ENCODE measurements around the gene ANKRD30B. TPM values are rescaled to one million over a fixed set of nuclear protein-coding genes. Genes with fewer than 3 reads are reported as not detected.

The ANKRD30B gene
- total and polyA plus RNA-seq, 2 donors from 2014 or later: not detected

DNA sequence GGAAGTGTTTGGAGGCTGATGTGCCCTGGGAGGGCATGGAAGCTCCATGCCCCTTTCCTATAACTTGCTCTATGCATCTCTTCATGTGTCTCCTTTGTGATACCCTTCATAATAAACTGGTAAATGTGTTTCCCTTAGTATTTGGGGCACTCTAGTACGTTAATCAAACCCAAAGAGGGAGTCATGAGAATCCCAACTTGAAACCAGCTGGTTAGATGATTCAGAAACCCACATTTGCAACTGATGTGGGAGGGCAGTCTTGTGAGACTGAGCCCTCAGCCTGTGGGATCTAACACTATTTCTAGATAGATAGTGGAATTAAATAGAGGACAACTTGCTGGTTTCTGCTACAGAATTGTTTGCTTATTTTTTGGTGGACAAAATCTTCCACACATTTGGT, 20.3 kb downstream of the ANKRD30B start:
- H3K9me3 ChIP-seq (ENCODE audit: control insufficient read depth in 2 of 3, insufficient read depth in 1 of 3, low read length in 3 of 3): no peaks in the 10 kb centered on the region
- no peaks in the 10 kb centered on the region for H3K4me1 ChIP-seq (ENCODE audit: control insufficient read depth in 2 of 3, insufficient read depth in 2 of 3, low read depth in 1 of 3, low read length in 3 of 3)
- no peak overlapping the region for H3K4me3 ChIP-seq (ENCODE audit: low read length in 3 of 3)
- H3K27ac ChIP-seq (ENCODE audit: low read depth in 2 of 2, low read length in 2 of 2): no peak overlapping the region
- H3K9ac ChIP-seq (ENCODE audit: low read length in 3 of 3): no peak overlapping the region
- H3K27me3 ChIP-seq (ENCODE audit: control insufficient read depth, insufficient read depth, low read length): no peaks in the 10 kb centered on the region
- intact Hi-C loops (cut with DNase I): no loop called here
- TF ChIP-seq, protein P1, sequence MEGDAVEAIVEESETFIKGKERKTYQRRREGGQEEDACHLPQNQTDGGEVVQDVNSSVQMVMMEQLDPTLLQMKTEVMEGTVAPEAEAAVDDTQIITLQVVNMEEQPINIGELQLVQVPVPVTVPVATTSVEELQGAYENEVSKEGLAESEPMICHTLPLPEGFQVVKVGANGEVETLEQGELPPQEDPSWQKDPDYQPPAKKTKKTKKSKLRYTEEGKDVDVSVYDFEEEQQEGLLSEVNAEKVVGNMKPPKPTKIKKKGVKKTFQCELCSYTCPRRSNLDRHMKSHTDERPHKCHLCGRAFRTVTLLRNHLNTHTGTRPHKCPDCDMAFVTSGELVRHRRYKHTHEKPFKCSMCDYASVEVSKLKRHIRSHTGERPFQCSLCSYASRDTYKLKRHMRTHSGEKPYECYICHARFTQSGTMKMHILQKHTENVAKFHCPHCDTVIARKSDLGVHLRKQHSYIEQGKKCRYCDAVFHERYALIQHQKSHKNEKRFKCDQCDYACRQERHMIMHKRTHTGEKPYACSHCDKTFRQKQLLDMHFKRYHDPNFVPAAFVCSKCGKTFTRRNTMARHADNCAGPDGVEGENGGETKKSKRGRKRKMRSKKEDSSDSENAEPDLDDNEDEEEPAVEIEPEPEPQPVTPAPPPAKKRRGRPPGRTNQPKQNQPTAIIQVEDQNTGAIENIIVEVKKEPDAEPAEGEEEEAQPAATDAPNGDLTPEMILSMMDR (IDR thresholded peaks at IDR 0.05; ENCODE audit: borderline replicate concordance, extremely low read depth, insufficient read depth): no peak
- DNase-seq (no peak), FAIRE-seq (no peak)
- H3K36me3 ChIP-seq (ENCODE audit: control insufficient read depth in 2 of 3, insufficient read depth in 3 of 3, low read length in 3 of 3): no peaks in the 10 kb centered on the region

DNA sequence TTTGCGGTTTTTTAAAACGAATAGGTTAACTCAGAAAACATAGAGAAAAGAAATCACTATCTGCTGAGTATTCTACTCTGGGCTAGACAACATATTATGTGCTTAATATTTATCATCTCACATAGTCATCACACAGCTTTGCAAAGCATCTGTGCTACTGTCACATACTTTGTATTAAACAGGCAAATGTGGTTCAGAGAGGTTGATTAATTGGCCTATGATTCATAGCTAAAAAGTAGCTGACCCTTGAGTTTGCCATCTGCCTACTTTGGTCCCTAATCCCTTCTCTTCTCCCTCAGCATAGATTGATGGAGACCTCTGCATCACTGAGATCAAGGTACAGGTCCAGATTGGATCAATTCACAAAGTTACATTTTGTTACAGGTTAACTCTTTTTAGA, 21.4 kb downstream of the ANKRD30B start:
- H3K9me3 ChIP-seq (ENCODE audit: control insufficient read depth in 2 of 3, insufficient read depth in 1 of 3, low read length in 3 of 3): no peaks in the 10 kb centered on the region
- DNase-seq (no peak), FAIRE-seq (no peak)
- TF ChIP-seq, protein P1 (IDR thresholded peaks at IDR 0.05; ENCODE audit: borderline replicate concordance, extremely low read depth, insufficient read depth): no peak
- no peaks in the 10 kb centered on the region for H3K4me1 ChIP-seq (ENCODE audit: control insufficient read depth in 2 of 3, insufficient read depth in 2 of 3, low read depth in 1 of 3, low read length in 3 of 3)
- H3K4me3 ChIP-seq (ENCODE audit: low read length in 3 of 3): no peak overlapping the region
- no peaks in the 10 kb centered on the region for H3K36me3 ChIP-seq (ENCODE audit: control insufficient read depth in 2 of 3, insufficient read depth in 3 of 3, low read length in 3 of 3)
- intact Hi-C loops (cut with DNase I): no loop called here
- H3K9ac ChIP-seq (ENCODE audit: low read length in 3 of 3): no peak overlapping the region
- no peaks in the 10 kb centered on the region for H3K27me3 ChIP-seq (ENCODE audit: control insufficient read depth, insufficient read depth, low read length)
- no peak overlapping the region for H3K27ac ChIP-seq (ENCODE audit: low read depth in 2 of 2, low read length in 2 of 2)

DNA sequence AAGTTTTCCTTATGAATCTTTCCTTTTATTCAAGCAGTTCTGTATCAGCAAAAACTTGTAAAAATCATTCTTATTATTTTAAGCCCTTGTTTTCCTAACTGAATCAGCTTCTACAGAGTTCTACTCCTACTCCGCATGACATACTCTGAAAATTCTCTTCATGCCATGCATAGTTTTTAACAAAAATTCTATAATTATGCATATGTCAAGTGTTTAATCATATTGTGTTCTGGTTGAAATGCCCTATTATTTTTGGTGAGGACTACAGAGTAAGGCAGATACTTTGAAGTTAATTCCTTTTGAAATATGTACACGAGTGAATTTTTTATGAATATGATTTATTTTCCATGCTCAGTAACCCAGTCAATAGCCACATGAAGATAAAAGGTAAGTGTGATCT, 28.8 kb downstream of the ANKRD30B start:
- DNase-seq (no peak), FAIRE-seq (no peak)
- Histone ChIP-seq H3K36me3 (ENCODE audit: control insufficient read depth in 2 of 3, insufficient read depth in 3 of 3, low read length in 3 of 3) (no peaks in the 10 kb centered on the region), H3K9ac (ENCODE audit: low read length in 3 of 3) (no peak overlapping the region), H3K27me3 (ENCODE audit: control insufficient read depth, insufficient read depth, low read length) (no peaks in the 10 kb centered on the region), H3K9me3 (ENCODE audit: control insufficient read depth in 2 of 3, insufficient read depth in 1 of 3, low read length in 3 of 3) (no peaks in the 10 kb centered on the region), H3K4me3 (ENCODE audit: low read length in 3 of 3) (no peak overlapping the region), H3K27ac (ENCODE audit: low read depth in 2 of 2, low read length in 2 of 2) (no peak overlapping the region), H3K4me1 (ENCODE audit: control insufficient read depth in 2 of 3, insufficient read depth in 2 of 3, low read depth in 1 of 3, low read length in 3 of 3) (no peaks in the 10 kb centered on the region)
- TF ChIP-seq, protein P1 (IDR thresholded peaks at IDR 0.05; ENCODE audit: borderline replicate concordance, extremely low read depth, insufficient read depth): no peak
- intact Hi-C loops (cut with DNase I): no loop called here

DNA sequence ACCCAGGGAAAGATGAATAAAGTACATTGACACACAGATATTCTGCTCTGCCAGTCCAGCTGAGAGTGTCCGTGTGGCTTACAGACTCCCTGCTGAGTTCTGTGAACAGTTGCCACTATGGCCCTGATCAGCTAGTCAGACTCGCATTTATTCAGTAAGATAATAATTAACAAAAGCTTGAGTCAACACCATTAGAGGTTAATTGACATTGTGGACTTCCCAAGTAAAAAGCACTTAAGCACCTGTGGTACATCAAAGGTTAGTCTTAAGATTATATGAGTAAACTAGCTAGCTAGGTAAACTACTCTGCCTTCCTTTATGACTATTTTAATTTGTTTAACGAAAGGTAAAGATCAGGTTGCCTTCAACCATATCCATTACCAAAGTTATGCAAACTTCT, 33.7 kb downstream of the ANKRD30B start:
- intact Hi-C loops (cut with DNase I): no loop called here
- H3K27ac ChIP-seq (ENCODE audit: low read depth in 2 of 2, low read length in 2 of 2): no peak overlapping the region
- H3K27me3 ChIP-seq (ENCODE audit: control insufficient read depth, insufficient read depth, low read length): no peaks in the 10 kb centered on the region
- no peak for FAIRE-seq
- H3K9me3 ChIP-seq (ENCODE audit: control insufficient read depth in 2 of 3, insufficient read depth in 1 of 3, low read length in 3 of 3): no peaks in the 10 kb centered on the region
- TF ChIP-seq, protein P1 (IDR thresholded peaks at IDR 0.05; ENCODE audit: borderline replicate concordance, extremely low read depth, insufficient read depth): no peak
- no peak overlapping the region for H3K4me3 ChIP-seq (ENCODE audit: low read length in 3 of 3)
- H3K36me3 ChIP-seq (ENCODE audit: control insufficient read depth in 2 of 3, insufficient read depth in 3 of 3, low read length in 3 of 3): no peaks in the 10 kb centered on the region
- H3K4me1 ChIP-seq (ENCODE audit: control insufficient read depth in 2 of 3, insufficient read depth in 2 of 3, low read depth in 1 of 3, low read length in 3 of 3): no peaks in the 10 kb centered on the region
- DNase-seq: no peak
- no peak overlapping the region for H3K9ac ChIP-seq (ENCODE audit: low read length in 3 of 3)

All from kidney (tissue), 14 donors.